Progenitor cell of endocrine pancreas (in vitro differentiated cells): ENCODE results near the gene SLC6A7. TPM values are rescaled to one million over a fixed set of nuclear protein-coding genes. Genes with fewer than 3 reads are reported as not detected.

Experiments used
- DNase-seq: peaks from one replicate; pipeline ENCODE4 v3.0.0; 2021; ENCODE audit warnings: low spot score; ENCODE audit not compliant: unreplicated experiment
- H3K27ac Mint-ChIP-seq: 2 replicates; pipeline ENCODE4 v1.8.0; 2021; ENCODE audit warnings: mild to moderate bottlenecking, moderate library complexity, mixed read lengths
- H3K27me3 Mint-ChIP-seq: 2 replicates; pipeline ENCODE4 v1.8.0; 2021; ENCODE audit warnings: mixed read lengths
- H3K36me3 Mint-ChIP-seq: 2 replicates; pipeline ENCODE4 v1.8.0; 2022; ENCODE audit warnings: mixed read lengths; ENCODE audit not compliant: insufficient read depth
- H3K4me1 Mint-ChIP-seq: 2 replicates; pipeline ENCODE4 v1.8.0; 2021; ENCODE audit warnings: low read depth, mixed read lengths
- H3K4me3 Mint-ChIP-seq: 2 replicates; pipeline ENCODE4 v1.8.0; 2021; ENCODE audit warnings: low read depth, mild to moderate bottlenecking, moderate library complexity, mixed read lengths
- H3K9me3 Mint-ChIP-seq: 2 replicates; pipeline ENCODE4 v1.8.0; 2021; ENCODE audit warnings: low read depth, mixed read lengths
- total RNA-seq: library from RNA; stranded (reverse); gene quantifications from 2 replicates; pipeline ENCODE4 v1.2.1, GENCODE V29; 2021
- TF ChIP-seq, protein P1 (sequence below): fragments of 200-600 bp; sonication (generic); IDR thresholded peaks from one replicate; pipeline ENCODE4 v1.5.0; 2021; ENCODE audit warnings: antibody characterized with exemption, mild to moderate bottlenecking; ENCODE audit not compliant: unreplicated experiment

SLC6A7 gene
- total RNA-seq, 1 donor from 2014 or later, result not detected

DNA sequence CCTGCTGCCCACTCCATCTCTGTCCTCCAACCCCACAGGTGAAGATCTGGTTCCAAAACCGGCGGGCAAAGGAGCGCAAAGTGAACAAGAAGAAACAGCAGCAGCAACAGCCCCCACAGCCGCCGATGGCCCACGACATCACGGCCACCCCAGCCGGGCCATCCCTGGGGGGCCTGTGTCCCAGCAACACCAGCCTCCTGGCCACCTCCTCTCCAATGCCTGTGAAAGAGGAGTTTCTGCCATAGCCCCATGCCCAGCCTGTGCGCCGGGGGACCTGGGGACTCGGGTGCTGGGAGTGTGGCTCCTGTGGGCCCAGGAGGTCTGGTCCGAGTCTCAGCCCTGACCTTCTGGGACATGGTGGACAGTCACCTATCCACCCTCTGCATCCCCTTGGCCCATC, 6.4 kb upstream of the SLC6A7 start:
- H3K9me3 Mint-ChIP-seq, result no peaks in the 10 kb centered on the region
- peaks cover 55% of the 10 kb centered on the region for H3K27me3 Mint-ChIP-seq
- H3K4me3 Mint-ChIP-seq, result no peak overlapping the region
- no peak for DNase-seq
- TF ChIP-seq, protein P1, sequence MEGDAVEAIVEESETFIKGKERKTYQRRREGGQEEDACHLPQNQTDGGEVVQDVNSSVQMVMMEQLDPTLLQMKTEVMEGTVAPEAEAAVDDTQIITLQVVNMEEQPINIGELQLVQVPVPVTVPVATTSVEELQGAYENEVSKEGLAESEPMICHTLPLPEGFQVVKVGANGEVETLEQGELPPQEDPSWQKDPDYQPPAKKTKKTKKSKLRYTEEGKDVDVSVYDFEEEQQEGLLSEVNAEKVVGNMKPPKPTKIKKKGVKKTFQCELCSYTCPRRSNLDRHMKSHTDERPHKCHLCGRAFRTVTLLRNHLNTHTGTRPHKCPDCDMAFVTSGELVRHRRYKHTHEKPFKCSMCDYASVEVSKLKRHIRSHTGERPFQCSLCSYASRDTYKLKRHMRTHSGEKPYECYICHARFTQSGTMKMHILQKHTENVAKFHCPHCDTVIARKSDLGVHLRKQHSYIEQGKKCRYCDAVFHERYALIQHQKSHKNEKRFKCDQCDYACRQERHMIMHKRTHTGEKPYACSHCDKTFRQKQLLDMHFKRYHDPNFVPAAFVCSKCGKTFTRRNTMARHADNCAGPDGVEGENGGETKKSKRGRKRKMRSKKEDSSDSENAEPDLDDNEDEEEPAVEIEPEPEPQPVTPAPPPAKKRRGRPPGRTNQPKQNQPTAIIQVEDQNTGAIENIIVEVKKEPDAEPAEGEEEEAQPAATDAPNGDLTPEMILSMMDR, result no peak
- H3K27ac Mint-ChIP-seq, result no peak overlapping the region
- no peaks in the 10 kb centered on the region for H3K36me3 Mint-ChIP-seq
- H3K4me1 Mint-ChIP-seq, result no peaks in the 10 kb centered on the region

DNA sequence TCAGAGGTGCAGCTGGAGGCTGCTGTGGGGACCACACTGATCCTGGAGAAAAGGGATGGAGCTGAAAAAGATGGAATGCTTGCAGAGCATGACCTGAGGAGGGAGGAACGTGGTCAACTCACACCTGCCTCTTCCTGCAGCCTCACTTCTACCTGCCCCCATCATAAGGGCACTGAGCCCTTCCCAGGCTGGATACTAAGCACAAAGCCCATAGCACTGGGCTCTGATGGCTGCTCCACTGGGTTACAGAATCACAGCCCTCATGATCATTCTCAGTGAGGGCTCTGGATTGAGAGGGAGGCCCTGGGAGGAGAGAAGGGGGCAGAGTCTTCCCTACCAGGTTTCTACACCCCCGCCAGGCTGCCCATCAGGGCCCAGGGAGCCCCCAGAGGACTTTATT, 5.9 kb upstream of the SLC6A7 start:
- DNase-seq, result no peak
- no peaks in the 10 kb centered on the region for H3K4me1 Mint-ChIP-seq
- H3K9me3 Mint-ChIP-seq, result no peaks in the 10 kb centered on the region
- H3K4me3 Mint-ChIP-seq, result no peak overlapping the region
- TF ChIP-seq, protein P1, result no peak
- no peak overlapping the region for H3K27ac Mint-ChIP-seq
- peaks cover 61% of the 10 kb centered on the region for H3K27me3 Mint-ChIP-seq
- H3K36me3 Mint-ChIP-seq, result no peaks in the 10 kb centered on the region

DNA sequence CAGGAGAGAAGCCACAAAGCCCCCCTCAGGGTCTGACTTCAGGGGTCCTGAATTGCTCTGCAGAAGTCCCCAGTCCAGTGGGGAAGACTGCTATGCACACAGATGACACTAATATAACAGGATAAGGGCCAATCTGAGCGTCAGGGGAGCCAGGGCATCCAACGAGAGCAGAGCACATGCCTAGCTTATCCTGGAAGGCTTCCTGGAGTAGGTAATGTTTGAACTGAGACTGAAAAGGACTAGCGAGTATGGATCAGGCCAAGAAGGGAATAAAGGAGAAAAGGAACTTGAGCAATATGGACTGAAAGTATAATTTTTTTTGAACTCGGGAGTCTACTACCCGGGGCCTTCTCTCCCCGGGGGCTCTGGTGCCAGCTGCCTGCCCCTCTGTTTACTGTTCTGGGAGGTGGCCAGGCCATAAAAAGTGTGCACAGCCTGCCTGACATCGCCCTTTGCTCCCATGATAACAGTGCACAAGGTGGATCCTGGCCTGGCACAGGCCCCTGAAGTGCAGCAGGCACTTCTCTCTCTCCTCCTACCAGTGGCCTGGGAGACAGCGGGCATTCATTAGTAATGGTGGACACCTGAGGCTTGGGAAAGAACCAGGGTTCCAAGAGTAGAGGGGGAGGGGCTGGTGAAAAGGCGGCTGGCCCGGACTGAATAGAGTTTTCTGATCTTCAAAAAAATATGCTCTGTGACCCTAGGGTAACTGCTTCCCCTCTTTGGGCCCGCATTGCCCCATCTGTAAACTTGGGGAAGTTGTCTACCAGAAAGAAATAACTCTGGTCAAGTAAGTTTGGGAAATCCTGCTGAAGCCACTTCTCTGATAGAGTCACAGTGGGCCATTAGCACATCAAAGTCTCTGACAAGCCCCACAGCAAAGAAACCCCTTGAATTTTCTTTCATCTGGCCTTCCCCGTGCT, 4.6 kb upstream of the SLC6A7 start:
- Mint-ChIP-seq H3K4me3 (no peak overlapping the region), H3K4me1 (no peaks in the 10 kb centered on the region), H3K27me3 (peaks cover 70% of the 10 kb centered on the region), H3K36me3 (no peaks in the 10 kb centered on the region), H3K9me3 (no peaks in the 10 kb centered on the region), H3K27ac (no peak overlapping the region)
- no peak for DNase-seq
- TF ChIP-seq, protein P1, result no peak

DNA sequence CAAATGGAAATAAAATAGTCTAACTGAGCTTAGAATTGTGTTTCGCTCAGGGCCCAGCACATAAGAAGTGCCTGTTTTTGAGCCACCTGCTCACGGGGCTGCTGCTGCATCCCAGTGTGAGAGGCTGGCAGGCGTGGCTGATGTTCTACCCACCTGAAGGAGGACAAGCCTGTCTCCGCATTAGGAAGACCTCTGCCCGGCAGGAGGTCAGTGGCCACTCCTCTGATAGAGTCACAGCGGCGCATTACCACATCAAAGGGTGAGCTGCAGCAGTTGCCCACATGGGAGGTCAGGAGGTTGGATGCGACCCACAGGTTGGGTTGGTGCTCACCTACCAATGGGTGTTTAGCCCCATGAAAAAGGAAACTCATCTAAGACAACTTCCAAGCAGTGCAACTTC, 3.7 kb upstream of the SLC6A7 start:
- TF ChIP-seq, protein P1, result no peak
- Mint-ChIP-seq H3K9me3 (no peaks in the 10 kb centered on the region), H3K27me3 (peaks cover 75% of the 10 kb centered on the region), H3K4me3 (no peak overlapping the region), H3K27ac (no peak overlapping the region), H3K4me1 (no peaks in the 10 kb centered on the region), H3K36me3 (no peaks in the 10 kb centered on the region)
- no peak for DNase-seq

DNA sequence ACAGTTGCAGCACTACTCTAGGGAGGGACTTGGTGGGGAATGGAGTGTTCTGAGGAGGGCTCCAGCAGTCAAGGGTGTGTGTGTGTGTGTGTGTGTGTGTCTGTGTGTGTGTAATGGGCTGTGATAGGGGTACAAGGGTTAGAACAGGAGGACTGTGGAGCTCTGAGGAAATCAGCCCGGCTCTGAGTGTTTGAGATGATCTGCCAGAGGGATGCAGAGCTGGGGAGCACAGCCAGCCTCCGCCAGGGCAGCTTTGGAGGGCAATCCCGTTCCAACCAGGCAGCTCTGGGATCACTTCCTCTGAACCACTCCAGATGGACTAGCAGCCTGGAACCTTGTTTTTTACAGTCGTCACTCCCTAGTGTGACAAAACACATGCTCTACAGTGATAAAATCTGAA, 3.0 kb upstream of the SLC6A7 start:
- no peak for DNase-seq
- H3K4me1 Mint-ChIP-seq, result no peaks in the 10 kb centered on the region
- no peaks in the 10 kb centered on the region for H3K9me3 Mint-ChIP-seq
- H3K27me3 Mint-ChIP-seq, result peaks cover 77% of the 10 kb centered on the region
- H3K36me3 Mint-ChIP-seq, result no peaks in the 10 kb centered on the region
- H3K4me3 Mint-ChIP-seq, result no peak overlapping the region
- H3K27ac Mint-ChIP-seq, result no peak overlapping the region
- TF ChIP-seq, protein P1, result no peak
